Activated CD4-positive, alpha-beta T cell treated with anti-CD3 and anti-CD28 coated beads for 36 hours (primary cell): Measurements from ENCODE around the gene SNAP91. TPM values are rescaled to one million over a fixed set of nuclear protein-coding genes. Genes with fewer than 3 reads are reported as not detected.

Experiments used
- ATAC-seq: fragments of 200-7000 bp; cut with Tn5 transposase; one replicate; pipeline ENCODE4 v1.10.0; 2021; ENCODE audit warnings: mild to moderate bottlenecking, moderate library complexity
- CTCF ChIA-PET: fragments of 350-600 bp; sonication (Branson Sonifier 250); formaldehyde crosslinking; loops from one replicate; lab custom pipeline; 2021; ENCODE audit warnings: antibody characterized with exemption; lab: Charles Lee
- POLR2A ChIA-PET: fragments of 350-600 bp; sonication (Branson Sonifier 250); formaldehyde crosslinking; loops from one replicate; lab custom pipeline; 2021; ENCODE audit warnings: antibody characterized with exemption, inconsistent platforms; lab: Charles Lee
- DNase-seq: peaks from one replicate; pipeline ENCODE4 v3.0.0-alpha.2; 2020
- H3K27ac Mint-ChIP-seq: one replicate; pipeline ENCODE4 v1.8.0; 2021; ENCODE audit warnings: mixed read lengths
- H3K27me3 Mint-ChIP-seq: one replicate; pipeline ENCODE4 v1.8.0; 2021; ENCODE audit warnings: mixed read lengths
- H3K36me3 Mint-ChIP-seq: one replicate; pipeline ENCODE4 v1.8.0; 2021; ENCODE audit warnings: low read depth, mixed read lengths
- H3K4me1 Mint-ChIP-seq: one replicate; pipeline ENCODE4 v1.8.0; 2021; ENCODE audit warnings: mixed read lengths
- H3K4me3 Mint-ChIP-seq: one replicate; pipeline ENCODE4 v1.8.0; 2021; ENCODE audit warnings: mild to moderate bottlenecking, moderate library complexity, mixed read lengths
- H3K9me3 Mint-ChIP-seq: one replicate; pipeline ENCODE4 v1.8.0; 2021; ENCODE audit warnings: low read depth, mixed read lengths
- intact Hi-C, 2 experiments: fragments of 100-400 bp; cut with DNase I in 1 of 2; cut with micrococcal nuclease in 1 of 2; formaldehyde crosslinking; loops; one replicate each; pipeline versions ENCODE4 v1.14.2 to v1.15.1; 2022 to 2024; cut with DNase I, micrococcal nuclease
- total RNA-seq, 2 experiments: library from RNA; stranded (reverse); gene quantifications; one replicate each; pipeline ENCODE4 v1.2.3, GENCODE V29; 2021

Gene SNAP91
- total RNA-seq, 2 experiments from 2014 or later = not detected

- ChIA-PET POLR2A (interaction anchor here (0.6 kb wide), 1 partner anchor 254 kb away, joined by 3 read pairs; no protein-coding TSS in a partner anchor), CTCF (interaction anchor here (0.8 to 1.5 kb wide), 3 partner anchors 9 to 445 kb away, joined by 3 to 5 read pairs (median 5); partner anchors contain the start of gene UBE3D)
- peaks cover 29% of the 10 kb centered on the region for H3K27me3 Mint-ChIP-seq
- peaks cover 4% of the 10 kb centered on the region for H3K4me1 Mint-ChIP-seq
- intact Hi-C loops = loop anchor here in 1 of 2 experiments (5.0 kb wide), 2 partner anchors 93 to 1238 kb away; no protein-coding TSS in a partner anchor
- H3K4me3 Mint-ChIP-seq = no peak overlapping the region
- no peak overlapping the region for H3K27ac Mint-ChIP-seq
- no peaks in the 10 kb centered on the region for H3K9me3 Mint-ChIP-seq
- ATAC-seq (no peak), DNase-seq (no peak)
- H3K36me3 Mint-ChIP-seq = no peaks in the 10 kb centered on the region
Observed at GRCh38 chr6:83510791-83511190, 198.1 kb downstream of the SNAP91 start.

DNA sequence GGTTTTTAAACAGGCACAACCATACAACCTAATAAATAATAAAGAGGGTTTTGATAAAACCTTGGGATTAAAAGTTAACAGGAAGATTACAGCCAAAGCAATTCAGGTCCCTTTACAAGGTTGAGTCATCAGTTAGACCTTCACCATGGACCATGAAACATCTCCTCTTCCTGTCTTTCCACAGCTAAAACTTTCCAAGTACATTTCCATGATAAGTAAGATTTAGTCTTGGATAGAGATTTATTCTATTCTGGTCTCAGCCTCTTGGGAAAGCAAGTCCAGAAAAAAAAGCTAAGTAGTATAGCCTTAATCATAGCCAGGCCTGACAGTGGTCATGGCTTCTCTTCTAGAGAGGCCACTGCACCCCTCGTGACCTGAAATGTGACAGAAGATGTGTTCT is 199.5 kb downstream of the SNAP91 start:
- no peak overlapping the region for H3K27ac Mint-ChIP-seq
- DNase-seq (no peak), ATAC-seq (no peak)
- peaks cover 25% of the 10 kb centered on the region for H3K27me3 Mint-ChIP-seq
- H3K9me3 Mint-ChIP-seq = no peaks in the 10 kb centered on the region
- H3K4me1 Mint-ChIP-seq = peaks cover 4% of the 10 kb centered on the region
- ChIA-PET POLR2A (no interaction called here), CTCF (no interaction called here)
- H3K4me3 Mint-ChIP-seq = no peak overlapping the region
- intact Hi-C loops = no loop called here
- H3K36me3 Mint-ChIP-seq = no peaks in the 10 kb centered on the region

DNA sequence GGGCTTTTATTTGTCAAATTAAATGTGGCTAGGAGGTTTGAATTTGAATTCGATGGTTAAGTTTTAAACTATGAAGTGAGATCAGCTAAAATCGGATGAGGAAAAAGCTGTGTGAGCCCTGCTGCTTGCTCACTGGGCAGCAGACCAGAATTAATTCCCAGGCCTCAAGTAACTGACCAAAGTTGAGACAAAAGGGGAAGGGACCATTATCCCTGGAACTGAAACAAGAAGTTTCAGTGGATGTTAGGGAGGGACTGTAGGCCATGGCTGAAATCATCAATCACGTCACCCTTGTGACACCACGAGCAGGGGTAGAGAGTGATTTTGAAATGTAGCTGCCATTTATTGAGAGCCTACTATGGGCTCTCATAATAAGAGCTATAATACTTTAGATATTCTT is 203.5 kb downstream of the SNAP91 start:
- no peak overlapping the region for H3K27ac Mint-ChIP-seq
- H3K4me1 Mint-ChIP-seq = no peaks in the 10 kb centered on the region
- intact Hi-C loops = no loop called here
- no peaks in the 10 kb centered on the region for H3K36me3 Mint-ChIP-seq
- CTCF ChIA-PET = interaction anchor here (1.9 to 3.7 kb wide), 3 partner anchors 9 to 290 kb away, joined by 8 to 20 read pairs (median 15); no protein-coding TSS in a partner anchor
- H3K4me3 Mint-ChIP-seq = no peak overlapping the region
- POLR2A ChIA-PET = no interaction called here
- peaks cover 7% of the 10 kb centered on the region for H3K27me3 Mint-ChIP-seq
- H3K9me3 Mint-ChIP-seq = peaks cover 4% of the 10 kb centered on the region
- no peak for ATAC-seq
- no peak for DNase-seq

Other genes starting within 250 kb of the SNAP91 start
- gene PRSS35, start 196.6 kb downstream of the SNAP91 start, total RNA-seq = not detected
- gene RIPPLY2, start 144.3 kb upstream of the SNAP91 start, total RNA-seq = not detected
- gene CYB5R4, start 150.6 kb upstream of the SNAP91 start, total RNA-seq = 10 to 100 TPM; 21.9 to 28.2 TPM